HL-60/S4 (cell line): ENCODE measurements around the gene ERP29.
"Not testable (repeated sequence)": the region's sequence is repeated elsewhere in the genome, so short reads cannot be mapped to it uniquely, and the experiment has no call there.

Source experiments
- in situ Hi-C: fragments of 300-500 bp; cut with MboI; formaldehyde crosslinking; loops from 2 replicates; pipeline ENCODE4 v1.14.3; 2022; ENCODE audit warnings: low sequenced_read_pairs

ERP29 gene

DNA sequence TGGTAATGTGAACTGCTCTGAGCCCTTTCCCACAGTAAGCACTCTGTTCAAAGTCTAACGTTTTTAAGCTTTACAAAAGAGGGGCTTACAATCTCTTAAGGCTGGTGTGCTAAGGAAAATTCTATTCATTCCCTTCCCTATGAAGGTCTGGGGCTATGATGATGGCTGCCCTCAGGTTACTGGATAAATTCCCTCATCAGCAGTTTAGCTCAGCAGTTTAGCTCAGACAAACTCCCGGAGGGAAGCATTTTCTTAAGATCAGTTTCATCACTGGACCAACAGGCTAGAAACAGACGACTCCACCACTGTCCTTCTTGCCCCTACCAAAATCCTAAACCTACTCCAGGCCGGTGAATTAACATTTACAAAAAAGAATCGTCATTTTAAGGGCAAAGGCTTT is 19.1 kb downstream of the ERP29 start:
- in situ Hi-C loops: no loop called here

DNA sequence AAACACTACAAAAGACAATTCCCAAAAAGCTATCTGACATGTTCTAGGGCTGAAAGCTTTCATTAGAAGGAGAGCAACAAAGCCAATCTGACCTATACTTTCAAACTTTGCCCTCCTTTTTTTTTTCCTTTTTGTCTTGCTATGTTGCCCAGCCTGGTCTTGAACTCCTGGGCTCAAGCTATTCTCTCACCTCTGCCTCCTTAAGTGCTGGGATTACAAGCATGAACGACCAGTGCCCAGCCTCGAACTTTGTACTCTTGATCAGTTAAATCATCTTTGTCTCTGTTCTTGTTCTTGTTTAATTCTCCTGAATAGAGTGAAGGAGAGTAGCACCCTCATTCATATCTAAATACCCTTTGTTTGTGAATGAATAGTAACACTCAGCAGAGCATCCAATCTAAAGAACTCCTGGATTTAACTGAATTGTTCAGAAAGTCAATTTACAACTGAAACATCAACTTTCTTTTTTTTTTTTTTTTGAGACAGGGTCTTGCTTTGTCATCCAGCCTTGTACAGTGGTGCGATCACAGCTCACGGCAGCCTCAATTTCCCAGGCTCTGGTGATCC is 22.1 kb downstream of the ERP29 start:
- in situ Hi-C loops: no loop called here

GRCh38 chr12:112036614-112037013 is 23.4 kb downstream of the ERP29 start:
- in situ Hi-C loops: not testable (repeated sequence)

DNA sequence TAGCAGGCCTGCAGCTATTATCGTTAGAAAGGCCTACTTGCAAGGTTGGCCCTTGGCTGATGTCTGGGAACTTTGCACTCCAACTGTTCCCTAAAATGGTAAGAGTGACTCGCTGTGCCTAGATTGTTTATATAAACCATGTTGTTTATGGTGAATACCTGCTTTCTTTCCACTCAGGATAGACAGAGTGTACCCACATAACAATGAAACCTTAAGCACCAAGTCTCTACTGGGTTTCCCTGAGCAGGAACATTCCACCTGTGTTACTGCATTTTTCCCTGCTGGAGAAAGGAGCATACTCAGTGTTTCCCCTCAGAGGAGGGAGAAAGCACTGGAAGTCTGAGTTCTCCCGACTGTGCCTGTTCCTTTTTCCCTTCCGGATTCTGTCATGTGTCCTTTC is 32.8 kb downstream of the ERP29 start:
- in situ Hi-C loops: no loop called here

- in situ Hi-C loops: no loop called here
These were observed 36.1 kb downstream of the ERP29 start for GRCh38 chr12:112049351-112049750.

DNA sequence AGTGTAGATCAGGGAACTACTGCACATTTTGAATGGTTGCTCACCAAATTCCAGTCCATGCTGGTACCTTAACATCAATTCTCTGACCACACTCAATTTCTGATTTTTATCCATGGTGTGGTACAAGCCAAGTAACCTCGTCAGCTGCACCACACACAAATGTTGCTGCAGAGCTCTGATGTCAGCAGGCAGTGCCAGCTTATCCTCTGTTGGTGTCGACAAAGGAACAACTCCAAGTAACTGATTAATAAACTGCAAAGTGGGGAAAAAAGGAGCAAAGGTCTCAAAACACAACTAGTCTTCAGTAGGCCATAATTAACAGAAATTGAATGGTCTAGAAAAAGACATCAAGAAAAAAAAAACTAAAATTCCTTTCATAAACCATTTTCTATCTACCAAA is 47.9 kb downstream of the ERP29 start:
- in situ Hi-C loops: no loop called here

DNA sequence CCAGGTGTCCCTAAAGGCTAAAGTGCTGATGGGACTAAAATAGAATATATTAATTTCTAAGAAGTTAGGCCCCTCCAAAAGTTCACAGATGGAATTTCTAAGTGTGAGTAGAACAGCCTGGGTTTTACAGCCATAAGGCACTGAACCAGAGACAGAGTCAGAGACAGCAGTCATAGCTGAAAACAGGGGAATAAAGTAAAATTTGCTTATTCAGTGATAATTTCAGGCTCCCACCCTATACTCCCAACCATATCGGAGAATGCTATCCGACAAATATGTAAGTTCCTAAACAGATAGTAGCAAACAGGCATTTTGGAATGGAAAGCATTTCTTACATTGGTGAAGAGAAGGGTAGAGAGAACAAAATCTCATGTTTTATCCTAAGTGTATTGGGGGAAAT is 50.0 kb downstream of the ERP29 start:
- in situ Hi-C loops: no loop called here

- in situ Hi-C loops: no loop called here
These were observed 53.3 kb downstream of the ERP29 start for GRCh38 chr12:112066566-112066965.
